ENCODE results near the gene PIGH. TPM values are rescaled to one million over a fixed set of nuclear protein-coding genes. Genes with fewer than 3 reads are reported as not detected.

PIGH gene
- total RNA-seq: 42.2 TPM

GRCh38 chr14:67599698-67600561 is at the start of gene PIGH:
Gene PIGH, minus strand, starts transcription at chr14:67600268. Its CDS starts 65 bp downstream, at chr14:67600203.

DNA sequence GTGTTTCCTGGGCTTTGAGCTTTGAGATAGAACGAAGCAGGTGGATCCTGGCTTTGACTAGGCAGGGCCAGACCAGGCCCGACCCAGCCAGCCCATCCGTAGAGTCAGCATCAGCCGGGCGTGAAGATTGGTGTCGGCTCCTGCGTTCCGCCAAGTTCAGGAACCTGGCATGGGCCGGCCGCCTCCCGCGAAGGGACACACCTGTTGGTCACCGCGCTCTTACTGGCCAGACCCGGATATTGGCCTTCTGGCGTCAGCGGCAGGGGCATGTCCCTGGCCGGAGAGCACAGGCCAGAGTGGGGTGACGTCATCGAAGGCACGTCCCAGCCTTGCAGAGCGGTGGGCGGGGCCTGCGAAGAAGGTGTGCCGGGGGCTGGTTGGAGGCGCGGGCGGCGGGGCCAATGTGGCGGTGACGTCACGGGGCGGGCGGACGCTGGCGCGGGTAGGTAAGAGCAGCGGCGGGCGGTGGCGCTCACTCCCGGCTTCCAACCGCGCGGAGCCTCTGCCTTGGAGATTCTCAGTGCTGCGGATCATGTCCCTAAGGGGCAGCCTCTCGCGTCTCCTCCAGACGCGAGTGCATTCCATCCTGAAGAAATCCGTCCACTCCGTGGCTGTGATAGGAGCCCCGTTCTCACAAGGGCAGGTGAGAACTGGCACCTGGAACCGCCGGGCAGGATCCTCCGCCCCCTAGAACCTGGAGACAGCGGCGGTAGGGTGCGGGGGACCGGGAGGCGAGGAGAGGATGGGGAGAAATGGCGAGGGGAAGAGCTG is 19.6 kb upstream of the PIGH start, which contains the start of gene ARG2:
TSS of gene ARG2 (plus strand) at position 475 of the 771 bp plus-strand sequence. CDS start at position 533, 58 bp downstream.

Small RNAs within 50 kb of the gene (small RNA-seq; reads per million reads assigned to genes)
- gene AL132640.3 (ENCODE audit: low replicate concordance) (not detected), gene RF00019 (ENCODE audit: low replicate concordance) (not detected)

Other genes starting within 250 kb of the PIGH start
- gene ATP6V1D, start 240.5 kb downstream of the PIGH start, total RNA-seq: 77.5 TPM
- 47.0 TPM for gene EIF2S1, start 239.9 kb downstream of the PIGH start, total RNA-seq
- gene PLEK2, start 188.1 kb downstream of the PIGH start, total RNA-seq: 1.3 TPM
- 2.5 TPM for gene TMEM229B, start 111.5 kb downstream of the PIGH start, total RNA-seq
- gene PLEKHH1, start 67.0 kb downstream of the PIGH start, total RNA-seq: 18.6 TPM
- gene ARG2, start 19.7 kb upstream of the PIGH start, total RNA-seq: 42.2 TPM
- 48.5 TPM for gene VTI1B, start 74.4 kb upstream of the PIGH start, total RNA-seq
- gene RDH11, start 95.5 kb upstream of the PIGH start, total RNA-seq: 69.9 TPM
- gene RDH12, start 101.6 kb upstream of the PIGH start, total RNA-seq: 0.18 TPM
- gene ZFYVE26, start 216.3 kb upstream of the PIGH start, total RNA-seq: 31.7 TPM
- gene RAD51B, start 219.5 kb upstream of the PIGH start, total RNA-seq: 37.7 TPM

All from metanephros (tissue), 2 donors.